Fibroblast of lung (primary cell): ENCODE data around the gene LCNL1.

Experiments
- EZH2 ChIP-seq: IDR thresholded peaks from 2 replicates; pipeline ENCODE4 v1.5.1; 2012; ENCODE audit warnings: low read length, control low read depth, mild to moderate bottlenecking; ENCODE audit errors: missing control alignments
- TF ChIP-seq, protein P1 (sequence below), 2 donors: IDR thresholded peaks in 1 of 2; conservative IDR thresholded peaks in 1 of 2; 1 replicate in 1 of 2; 2 replicates in 1 of 2; pipeline ENCODE4 v1.5.1; 2011 to 2012; ENCODE audit warnings: low read length in 2 of 2, control low read depth in 1 of 2, inconsistent platforms in 1 of 2, low read depth in 1 of 2, mild to moderate bottlenecking in 1 of 2

DNA sequence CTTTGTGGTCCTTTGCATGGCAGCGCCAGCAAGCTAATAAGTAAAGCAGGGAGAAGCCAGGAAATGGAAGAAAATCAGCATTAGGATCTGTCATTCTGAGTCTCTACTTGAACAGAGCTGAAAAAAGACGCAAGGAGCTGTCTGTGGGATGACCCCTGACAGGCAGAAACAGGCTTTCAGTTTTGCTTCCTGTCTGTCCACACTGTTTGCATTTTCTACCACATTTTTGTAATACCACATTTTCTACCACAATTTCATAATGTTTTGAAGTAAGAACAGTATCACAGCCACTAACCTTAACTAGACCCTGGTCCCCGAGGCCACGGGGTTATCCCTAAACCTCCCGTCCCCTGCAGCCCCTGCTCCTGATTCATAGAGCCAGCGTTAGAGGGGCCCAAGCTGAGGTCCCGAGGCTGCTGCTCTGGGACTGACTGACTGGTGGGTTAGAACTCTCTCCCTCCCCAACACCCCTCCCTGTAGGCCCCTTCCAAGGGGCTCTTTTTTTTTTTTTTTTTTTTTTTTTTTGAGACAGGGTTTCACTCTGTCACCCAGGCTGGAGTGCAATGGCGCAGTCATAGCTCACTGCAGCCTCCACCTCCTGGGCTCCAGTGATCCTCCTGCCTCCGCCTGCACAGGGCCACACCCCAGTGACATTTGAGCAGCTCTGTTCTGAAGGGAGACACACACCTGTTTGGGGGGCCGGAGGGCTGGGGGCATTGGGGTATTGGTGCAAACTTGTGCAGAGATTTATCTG is 17.6 kb downstream of the LCNL1 start:
- TF ChIP-seq, protein P1, sequence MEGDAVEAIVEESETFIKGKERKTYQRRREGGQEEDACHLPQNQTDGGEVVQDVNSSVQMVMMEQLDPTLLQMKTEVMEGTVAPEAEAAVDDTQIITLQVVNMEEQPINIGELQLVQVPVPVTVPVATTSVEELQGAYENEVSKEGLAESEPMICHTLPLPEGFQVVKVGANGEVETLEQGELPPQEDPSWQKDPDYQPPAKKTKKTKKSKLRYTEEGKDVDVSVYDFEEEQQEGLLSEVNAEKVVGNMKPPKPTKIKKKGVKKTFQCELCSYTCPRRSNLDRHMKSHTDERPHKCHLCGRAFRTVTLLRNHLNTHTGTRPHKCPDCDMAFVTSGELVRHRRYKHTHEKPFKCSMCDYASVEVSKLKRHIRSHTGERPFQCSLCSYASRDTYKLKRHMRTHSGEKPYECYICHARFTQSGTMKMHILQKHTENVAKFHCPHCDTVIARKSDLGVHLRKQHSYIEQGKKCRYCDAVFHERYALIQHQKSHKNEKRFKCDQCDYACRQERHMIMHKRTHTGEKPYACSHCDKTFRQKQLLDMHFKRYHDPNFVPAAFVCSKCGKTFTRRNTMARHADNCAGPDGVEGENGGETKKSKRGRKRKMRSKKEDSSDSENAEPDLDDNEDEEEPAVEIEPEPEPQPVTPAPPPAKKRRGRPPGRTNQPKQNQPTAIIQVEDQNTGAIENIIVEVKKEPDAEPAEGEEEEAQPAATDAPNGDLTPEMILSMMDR (conservative IDR thresholded peaks at IDR 0.05 in 1 of 2, IDR thresholded peaks at IDR 0.05 in 1 of 2; ENCODE audit: low read depth in 1 of 2, low read length in 2 of 2) = no peak
- no peak for TF ChIP-seq EZH2
